ENCODE measurements around the gene PDPN. TPM values are rescaled to one million over a fixed set of nuclear protein-coding genes. Genes with fewer than 3 reads are reported as not detected.

The PDPN gene
- total RNA-seq, 1 donor from 2014 or later = 2.2 TPM

DNA sequence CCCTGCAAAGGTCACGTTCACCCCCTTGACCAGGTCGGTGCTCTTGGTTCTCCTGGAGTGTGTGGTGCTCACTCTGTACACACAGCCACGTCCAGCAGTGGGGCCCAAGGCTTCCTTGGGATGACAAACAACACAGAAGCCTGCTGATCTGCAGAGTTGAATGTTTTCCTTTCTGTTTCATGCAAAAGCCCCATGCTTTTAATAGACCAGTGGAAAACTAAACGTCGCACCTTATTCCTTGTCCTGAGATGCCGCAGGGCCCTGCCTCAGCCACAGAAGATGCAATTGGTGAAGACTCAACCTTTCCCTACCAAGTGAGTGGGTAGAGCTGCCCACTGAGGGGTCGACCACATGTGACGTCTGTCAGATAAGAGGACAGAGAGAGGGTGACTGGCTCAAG, 5.8 kb upstream of the PDPN start:
- no peak overlapping the region for H3K4me2 ChIP-seq

DNA sequence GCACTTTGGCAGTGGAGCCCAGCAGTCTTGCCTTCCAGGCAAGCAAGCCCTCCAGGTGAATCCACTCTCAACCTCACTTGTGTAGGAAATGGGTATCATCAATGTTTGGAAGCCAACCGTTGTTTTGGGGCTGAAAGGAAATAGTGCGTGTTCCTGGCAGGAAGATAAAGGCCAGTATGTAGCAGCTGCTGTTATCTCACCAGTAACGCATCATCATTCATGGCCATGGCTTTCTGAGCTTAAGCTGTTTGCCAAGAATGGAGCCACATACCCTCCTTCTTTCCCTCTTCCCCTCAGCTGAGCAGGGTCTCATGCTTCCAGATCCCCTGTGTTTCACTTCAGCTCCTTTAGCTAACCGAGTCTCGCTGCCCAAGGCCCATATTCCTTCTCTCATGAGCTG, 2.2 kb upstream of the PDPN start:
- Histone ChIP-seq H3K27ac (no peak overlapping the region), H3K4me2 (no peak overlapping the region), H3F3A (ENCODE audit: low read depth) (peaks cover 28% of the 10 kb centered on the region), H3K4me3 (no peak overlapping the region), H3K4me1 (peaks cover 30% of the 10 kb centered on the region), H4K20me1 (ENCODE audit: low read depth) (peaks cover 17% of the 10 kb centered on the region), H2AFZ (replicated peaks) (no peak overlapping the region), H3K9me3 (ENCODE audit: low read depth) (no peaks in the 10 kb centered on the region), H3K9ac (no peak overlapping the region), H3K79me2 (ENCODE audit: low read depth) (no peaks in the 10 kb centered on the region), H3K36me3 (no peaks in the 10 kb centered on the region), H3K27me3 (peaks cover 57% of the 10 kb centered on the region)
- peaks cover 30% of the 10 kb centered on the region for H3K4me1 Mint-ChIP-seq
- no peak for DNase-seq (ENCODE audit: low spot score)
- no peaks in the 10 kb centered on the region for H3K36me3 Mint-ChIP-seq
- TF ChIP-seq EZH2phosphoT487 (IDR thresholded peaks at IDR 0.05) = no peak
- no peak for TF ChIP-seq EZH2 (IDR thresholded peaks at IDR 0.05)
- TF ChIP-seq, protein P1, sequence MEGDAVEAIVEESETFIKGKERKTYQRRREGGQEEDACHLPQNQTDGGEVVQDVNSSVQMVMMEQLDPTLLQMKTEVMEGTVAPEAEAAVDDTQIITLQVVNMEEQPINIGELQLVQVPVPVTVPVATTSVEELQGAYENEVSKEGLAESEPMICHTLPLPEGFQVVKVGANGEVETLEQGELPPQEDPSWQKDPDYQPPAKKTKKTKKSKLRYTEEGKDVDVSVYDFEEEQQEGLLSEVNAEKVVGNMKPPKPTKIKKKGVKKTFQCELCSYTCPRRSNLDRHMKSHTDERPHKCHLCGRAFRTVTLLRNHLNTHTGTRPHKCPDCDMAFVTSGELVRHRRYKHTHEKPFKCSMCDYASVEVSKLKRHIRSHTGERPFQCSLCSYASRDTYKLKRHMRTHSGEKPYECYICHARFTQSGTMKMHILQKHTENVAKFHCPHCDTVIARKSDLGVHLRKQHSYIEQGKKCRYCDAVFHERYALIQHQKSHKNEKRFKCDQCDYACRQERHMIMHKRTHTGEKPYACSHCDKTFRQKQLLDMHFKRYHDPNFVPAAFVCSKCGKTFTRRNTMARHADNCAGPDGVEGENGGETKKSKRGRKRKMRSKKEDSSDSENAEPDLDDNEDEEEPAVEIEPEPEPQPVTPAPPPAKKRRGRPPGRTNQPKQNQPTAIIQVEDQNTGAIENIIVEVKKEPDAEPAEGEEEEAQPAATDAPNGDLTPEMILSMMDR (IDR thresholded peaks at IDR 0.05) = no peak
- H3K9me3 Mint-ChIP-seq = no peaks in the 10 kb centered on the region
- no peak overlapping the region for H3K4me3 Mint-ChIP-seq
- H3K27me3 Mint-ChIP-seq (ENCODE audit: insufficient read depth, low read depth) = peaks cover 18% of the 10 kb centered on the region
- no peak overlapping the region for H3K27ac Mint-ChIP-seq

More for the DNA sequence above, 5.8 kb upstream of the PDPN start:
- Mint-ChIP-seq H3K27ac (no peak overlapping the region), H3K4me1 (peaks cover 9% of the 10 kb centered on the region), H3K27me3 (ENCODE audit: insufficient read depth, low read depth) (peaks cover 14% of the 10 kb centered on the region), H3K4me3 (no peak overlapping the region), H3K36me3 (no peaks in the 10 kb centered on the region), H3K9me3 (no peaks in the 10 kb centered on the region)
- Histone ChIP-seq H3K79me2 (ENCODE audit: low read depth) (no peaks in the 10 kb centered on the region), H2AFZ (replicated peaks) (no peak overlapping the region), H3K4me1 (peaks cover 6% of the 10 kb centered on the region), H3K27me3 (peaks cover 23% of the 10 kb centered on the region), H3K27ac (no peak overlapping the region), H3F3A (ENCODE audit: low read depth) (no peaks in the 10 kb centered on the region), H3K4me3 (no peak overlapping the region), H3K9ac (no peak overlapping the region), H4K20me1 (ENCODE audit: low read depth) (no peaks in the 10 kb centered on the region), H3K36me3 (no peaks in the 10 kb centered on the region), H3K9me3 (ENCODE audit: low read depth) (no peaks in the 10 kb centered on the region)
- DNase-seq (ENCODE audit: low spot score) = no peak
- no peak for TF ChIP-seq EZH2 (IDR thresholded peaks at IDR 0.05)
- TF ChIP-seq, protein P1 (IDR thresholded peaks at IDR 0.05) = no peak
- no peak for TF ChIP-seq EZH2phosphoT487 (IDR thresholded peaks at IDR 0.05)

DNA sequence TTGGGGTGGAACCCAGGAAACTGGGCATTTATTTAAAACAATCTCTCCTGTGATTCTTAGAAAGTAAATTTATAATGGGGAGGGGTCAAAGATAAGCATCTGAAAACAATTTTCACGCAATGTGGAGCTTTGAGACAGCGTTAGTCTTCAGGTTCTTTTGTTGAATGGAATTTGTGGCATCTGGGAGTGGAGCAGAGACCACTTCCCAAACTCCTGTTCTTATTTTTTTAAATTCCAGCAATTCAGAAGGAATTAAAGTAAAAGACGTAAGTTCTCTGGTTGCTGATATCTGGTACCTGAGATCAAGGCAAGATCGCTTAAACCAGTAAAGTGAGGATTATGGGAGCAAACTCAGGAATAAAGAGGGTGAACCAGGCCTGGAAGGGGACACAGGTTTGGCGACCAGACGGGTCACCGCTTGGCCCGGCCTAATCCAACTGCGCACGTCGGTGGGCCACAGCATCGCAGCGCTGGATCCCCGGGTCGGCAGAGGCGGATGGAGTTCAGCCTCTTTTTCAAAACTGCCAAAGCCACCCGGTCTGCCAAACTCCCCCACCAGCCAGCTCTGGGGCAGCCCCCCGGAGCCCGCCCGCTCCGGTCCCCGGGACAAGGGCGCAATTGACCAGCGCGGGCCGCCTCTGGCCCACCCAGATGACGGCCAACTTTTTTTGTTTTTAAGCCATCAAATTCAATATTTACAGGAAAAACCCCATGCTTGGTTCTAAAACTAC, 754 bp upstream of the PDPN start:
- Histone ChIP-seq H4K20me1 (ENCODE audit: low read depth) (peaks cover 17% of the 10 kb centered on the region), H3K9ac (no peak overlapping the region), H3F3A (ENCODE audit: low read depth) (peaks cover 28% of the 10 kb centered on the region), H3K4me2 (peak overlapping the region; percentile 97), H3K9me3 (ENCODE audit: low read depth) (no peaks in the 10 kb centered on the region), H3K79me2 (ENCODE audit: low read depth) (no peaks in the 10 kb centered on the region), H3K4me1 (peaks cover 30% of the 10 kb centered on the region), H3K36me3 (no peaks in the 10 kb centered on the region), H3K27me3 (peaks cover 67% of the 10 kb centered on the region), H3K27ac (no peak overlapping the region), H2AFZ (replicated peaks) (no peak overlapping the region), H3K4me3 (peak overlapping the region; percentile 73)
- Mint-ChIP-seq H3K36me3 (no peaks in the 10 kb centered on the region), H3K27ac (peak overlapping the region; percentile 12), H3K9me3 (no peaks in the 10 kb centered on the region), H3K4me3 (peak overlapping the region; percentile 93), H3K4me1 (peaks cover 40% of the 10 kb centered on the region), H3K27me3 (ENCODE audit: insufficient read depth, low read depth) (peaks cover 19% of the 10 kb centered on the region)
- peak; percentile 45 for DNase-seq (ENCODE audit: low spot score)
- no peak for TF ChIP-seq EZH2phosphoT487 (IDR thresholded peaks at IDR 0.05)
- TF ChIP-seq, protein P1 (IDR thresholded peaks at IDR 0.05) = no peak
- TF ChIP-seq EZH2 (IDR thresholded peaks at IDR 0.05) = no peak
